Measurements from ENCODE around the gene DLK1.

DLK1 gene

DNA sequence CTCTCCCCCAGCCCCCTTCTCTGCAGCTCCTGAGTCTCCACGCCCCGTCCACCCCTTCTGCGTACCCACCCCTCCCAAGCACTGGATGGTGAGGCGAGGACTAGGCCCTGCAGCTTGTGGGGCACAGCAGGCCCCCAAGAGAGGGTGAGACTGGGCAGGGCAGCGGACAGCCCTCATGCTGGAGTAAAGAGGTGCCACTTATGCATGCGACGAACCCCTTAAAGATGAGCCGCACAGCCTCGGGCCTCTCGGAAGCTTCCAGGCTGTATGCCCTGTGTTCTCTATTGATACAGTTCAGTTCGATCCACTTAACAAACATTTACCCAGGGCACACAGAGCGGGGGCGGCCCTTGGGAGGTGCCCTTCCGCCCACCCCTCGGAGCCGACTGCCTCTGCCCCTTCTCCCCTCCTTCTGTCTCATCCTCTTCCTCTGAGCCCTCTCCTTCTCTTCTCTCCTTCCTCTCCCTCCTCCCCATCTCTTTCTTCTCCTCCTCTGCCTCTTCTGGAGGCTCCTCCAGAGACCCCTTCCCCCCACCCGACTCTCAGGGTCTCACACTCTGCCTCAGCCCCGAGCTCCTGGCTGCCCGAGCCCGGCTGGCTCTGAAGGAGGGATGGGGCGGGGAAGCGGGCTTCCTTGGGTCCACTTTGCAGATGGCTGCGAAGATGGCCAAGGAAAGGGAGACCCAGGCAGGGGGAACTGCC, 32.7 kb upstream of the DLK1 start:
- DNase-seq (ENCODE audit: low read depth, low spot score) = no peak

DNA sequence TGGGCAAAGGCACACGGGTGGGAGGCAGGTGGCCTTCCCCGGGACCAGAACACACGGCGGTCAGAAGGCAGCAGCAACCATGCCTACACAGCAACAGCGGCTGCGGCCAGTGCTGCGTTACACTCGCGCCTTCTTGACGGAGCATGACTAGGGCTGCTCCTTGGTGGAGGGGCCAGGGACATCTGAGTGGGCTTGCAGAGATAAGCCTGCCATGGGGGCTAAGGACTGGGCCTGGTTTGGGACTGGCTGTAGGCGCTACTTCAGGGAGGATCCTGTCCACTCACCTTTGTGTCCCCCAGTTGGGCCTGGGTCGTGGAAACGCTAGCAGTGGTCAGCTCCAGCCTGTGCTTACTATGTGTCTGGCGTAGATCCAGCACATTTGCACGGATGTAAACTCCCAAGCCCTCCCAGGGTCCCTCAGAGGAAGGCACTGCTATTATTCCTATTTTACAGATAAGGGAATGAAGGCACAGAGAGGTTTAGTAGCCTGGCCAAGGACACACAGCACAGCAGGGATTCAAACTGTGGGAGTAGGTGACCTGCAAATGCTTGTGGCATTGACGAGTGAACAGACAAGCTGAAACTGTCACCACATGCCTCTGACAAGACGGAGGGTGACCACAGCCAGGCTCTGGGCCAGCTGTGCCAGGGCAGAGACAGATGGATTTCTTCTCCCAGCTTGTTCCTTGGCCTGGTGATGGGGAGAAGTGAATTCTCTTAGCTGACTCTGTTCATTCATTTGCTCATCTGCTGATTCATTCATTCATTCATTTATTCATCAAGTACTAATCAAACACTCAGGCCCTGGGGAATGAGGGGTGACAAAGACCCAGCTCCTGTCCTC, 31.9 kb upstream of the DLK1 start:
- DNase-seq (ENCODE audit: low read depth, low spot score) = no peak

GRCh38 chr14:100695423-100695738, 31.3 kb upstream of the DLK1 start:
- no peak for DNase-seq (ENCODE audit: low read depth, low spot score)

GRCh38 chr14:100696008-100696407, 30.7 kb upstream of the DLK1 start:
- DNase-seq (ENCODE audit: low read depth, low spot score) = no peak

GRCh38 chr14:100696590-100696989, 30.1 kb upstream of the DLK1 start:
- no peak for DNase-seq (ENCODE audit: low read depth, low spot score)

DNA sequence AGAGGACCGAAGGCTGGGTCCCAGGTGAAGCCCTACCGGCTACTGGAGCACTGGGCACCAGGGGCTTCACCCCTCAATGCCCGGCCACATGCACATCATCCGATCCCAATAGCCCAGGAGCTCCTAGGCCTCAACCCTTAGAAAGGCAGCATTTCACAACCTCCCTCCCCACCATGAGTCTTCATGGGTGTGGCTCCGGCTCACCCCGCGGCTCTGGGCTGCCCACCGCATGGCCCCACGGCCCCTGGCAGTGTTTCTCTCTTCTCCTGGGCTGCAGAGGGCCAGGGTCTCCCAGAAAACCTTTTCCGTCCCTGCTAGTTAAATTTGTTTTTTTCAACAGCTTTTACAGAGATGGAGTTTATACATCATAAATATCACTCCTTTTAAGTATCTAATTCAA, 28.6 kb upstream of the DLK1 start:
- DNase-seq (ENCODE audit: low read depth, low spot score) = no peak

- DNase-seq (ENCODE audit: low read depth, low spot score) = no peak
Measured at GRCh38 chr14:100698666-100699448, 27.8 kb upstream of the DLK1 start.

- DNase-seq (ENCODE audit: low read depth, low spot score) = no peak
Measured at GRCh38 chr14:100701314-100701713, 25.4 kb upstream of the DLK1 start.

GRCh38 chr14:100702590-100702989, 24.1 kb upstream of the DLK1 start:
- no peak for DNase-seq (ENCODE audit: low read depth, low spot score)

- DNase-seq (ENCODE audit: low read depth, low spot score) = no peak
Measured at GRCh38 chr14:100703386-100704220, 23.1 kb upstream of the DLK1 start.

GRCh38 chr14:100706200-100706599, 20.5 kb upstream of the DLK1 start:
- DNase-seq (ENCODE audit: low read depth, low spot score) = no peak

DNA sequence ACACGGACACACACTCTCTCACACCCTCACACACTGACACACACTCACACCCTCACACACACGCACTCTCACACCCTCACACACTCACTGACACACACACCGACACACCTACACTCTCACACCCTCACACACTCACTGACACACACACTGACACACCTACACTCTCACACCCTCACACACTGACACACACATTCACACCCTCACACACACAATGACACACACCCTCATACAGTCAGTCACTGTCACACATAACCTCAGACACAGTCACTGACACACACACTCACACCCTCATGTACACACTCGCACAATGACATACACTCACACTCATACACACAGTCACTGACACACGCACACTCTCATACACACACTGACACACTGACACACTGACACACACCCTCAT, 19.8 kb upstream of the DLK1 start:
- DNase-seq (ENCODE audit: low read depth, low spot score) = no peak

GRCh38 chr14:100708425-100709288, 18.0 kb upstream of the DLK1 start:
- DNase-seq (ENCODE audit: low read depth, low spot score) = no peak

- no peak for DNase-seq (ENCODE audit: low read depth, low spot score)
Measured at GRCh38 chr14:100709289-100710284, 17.1 kb upstream of the DLK1 start.

DNA sequence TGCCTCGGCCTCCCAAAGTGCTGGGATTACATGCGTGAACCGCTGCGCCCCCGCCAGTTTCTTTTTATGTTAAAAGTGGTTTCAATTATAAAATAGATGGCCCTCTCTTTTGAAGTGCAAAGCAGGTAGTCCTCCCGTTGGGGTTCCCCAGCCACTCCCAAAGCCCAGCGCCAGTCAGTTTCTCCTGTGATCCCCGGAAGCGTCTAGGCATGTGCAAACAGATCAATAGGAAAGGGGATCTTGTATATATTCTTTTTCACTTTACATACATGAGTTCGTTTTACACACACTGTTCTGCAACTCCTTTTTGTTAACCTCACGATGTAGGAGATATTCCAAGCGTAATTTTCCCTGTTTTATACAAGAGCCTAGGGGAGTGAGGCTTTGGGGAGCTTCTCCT, 16.3 kb upstream of the DLK1 start:
- no peak for DNase-seq (ENCODE audit: low read depth, low spot score)

DNA sequence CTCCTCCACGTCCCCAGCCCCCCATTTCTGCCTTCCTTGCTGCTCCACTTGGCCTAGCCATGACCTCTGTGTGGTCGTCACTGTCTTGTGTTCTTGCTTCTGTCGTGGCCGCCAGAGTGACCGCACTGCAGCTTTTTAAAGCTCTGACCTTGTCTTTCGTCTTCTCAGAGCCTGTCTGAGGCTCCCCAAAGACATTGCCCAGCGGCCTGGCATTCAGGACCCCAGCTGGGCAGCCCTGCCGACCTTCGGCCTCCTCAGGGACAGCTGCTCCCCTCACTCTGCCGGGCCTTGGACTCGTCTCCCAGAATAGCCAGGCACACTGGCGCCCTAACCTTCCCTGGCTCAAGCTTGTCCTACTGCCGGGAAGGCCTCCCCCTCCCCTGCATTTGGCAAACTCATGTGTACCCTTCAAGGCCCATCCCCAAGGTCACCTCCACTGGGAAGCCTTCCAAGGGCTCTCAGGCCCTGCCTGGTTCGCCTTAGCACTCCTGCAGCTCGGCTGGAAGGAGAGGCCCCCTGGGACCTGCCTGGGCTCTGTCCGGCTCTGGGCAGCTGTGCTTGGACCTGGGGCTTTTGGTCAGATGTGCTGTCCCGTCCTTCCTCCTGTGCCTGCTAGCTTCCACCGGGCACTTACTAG, 15.7 kb upstream of the DLK1 start:
- no peak for DNase-seq (ENCODE audit: low read depth, low spot score)

GRCh38 chr14:100711493-100711892, 15.2 kb upstream of the DLK1 start:
- no peak for DNase-seq (ENCODE audit: low read depth, low spot score)

DNA sequence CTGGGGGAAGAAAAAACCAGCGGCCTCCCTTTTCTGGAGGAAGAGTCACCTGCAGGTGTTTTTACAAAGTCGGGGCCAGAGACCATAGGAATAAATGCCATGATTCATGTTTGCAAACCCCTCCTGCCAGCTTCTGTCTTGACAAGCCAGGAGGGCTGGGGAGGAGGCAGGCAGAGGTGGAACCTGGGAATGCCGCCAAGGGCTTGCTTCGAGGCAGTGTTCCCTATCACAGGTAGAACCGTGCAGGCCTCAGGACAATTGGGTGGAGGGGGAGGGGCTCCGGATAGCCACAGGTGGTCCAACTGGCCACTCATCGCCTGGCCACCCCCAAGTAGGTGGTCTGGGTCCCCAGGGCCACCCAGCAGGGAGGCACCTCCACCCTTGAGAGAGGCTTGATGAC, 14.2 kb upstream of the DLK1 start:
- DNase-seq (ENCODE audit: low read depth, low spot score) = no peak

- no peak for DNase-seq (ENCODE audit: low read depth, low spot score)
Measured at GRCh38 chr14:100713705-100714104, 13.0 kb upstream of the DLK1 start.

Data from activated naive CD8-positive, alpha-beta T cell treated with anti-CD3 and anti-CD28 coated beads, Interleukin-2, amount 50 U/mL, for 16 hours (primary cell).